ENCODE results near the gene ERC1.
"Not testable (repeated sequence)": the region's sequence is repeated elsewhere in the genome, so short reads cannot be mapped to it uniquely, and the experiment has no call there.

Gene ERC1

DNA sequence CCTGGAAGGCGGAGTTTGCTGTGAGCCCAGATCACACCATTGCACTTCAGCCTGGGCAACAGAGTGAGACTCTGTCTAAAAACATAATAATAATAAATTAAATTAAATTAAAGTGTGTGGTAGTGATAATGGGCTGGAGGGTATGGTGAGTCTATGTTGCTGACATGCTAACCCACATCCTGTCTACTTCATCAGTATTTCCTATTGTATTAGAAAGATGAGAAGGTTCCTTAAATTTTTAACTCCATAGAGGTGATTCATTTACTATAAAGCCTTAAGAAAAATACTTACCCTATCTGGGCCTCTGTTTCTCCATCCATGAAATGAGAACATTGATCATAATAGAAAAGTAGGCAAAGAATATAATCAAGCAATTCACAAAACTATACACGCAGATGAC lies 322.9 kb downstream of the ERC1 start:
- no peak for DNase-seq (ENCODE audit: low read depth in 1 of 2, low spot score in 1 of 2)

- DNase-seq (ENCODE audit: low read depth in 1 of 2, low spot score in 1 of 2), result no peak
These were observed 323.5 kb downstream of the ERC1 start for GRCh38 chr12:1314523-1314922.

DNA sequence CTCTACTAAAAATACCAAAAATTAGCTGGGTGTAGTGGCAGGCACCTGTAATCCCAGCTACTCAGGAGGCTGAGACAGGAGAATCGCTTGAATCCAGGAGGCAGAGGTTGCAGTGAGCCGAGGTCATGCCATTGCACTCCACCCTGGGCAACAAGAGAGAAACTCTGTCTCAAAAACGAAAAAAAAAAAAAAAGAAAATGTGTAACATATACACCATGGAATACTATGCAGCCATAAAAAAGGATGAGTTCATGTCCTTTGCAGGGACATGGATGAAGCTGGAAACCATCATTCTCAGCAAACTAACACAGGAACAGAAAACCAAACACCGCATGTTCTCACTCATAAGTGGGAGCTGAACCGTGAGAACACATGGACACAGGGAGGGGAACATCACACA lies 326.0 kb downstream of the ERC1 start:
- DNase-seq (ENCODE audit: low read depth in 1 of 2, low spot score in 1 of 2), result not testable (repeated sequence)

DNA sequence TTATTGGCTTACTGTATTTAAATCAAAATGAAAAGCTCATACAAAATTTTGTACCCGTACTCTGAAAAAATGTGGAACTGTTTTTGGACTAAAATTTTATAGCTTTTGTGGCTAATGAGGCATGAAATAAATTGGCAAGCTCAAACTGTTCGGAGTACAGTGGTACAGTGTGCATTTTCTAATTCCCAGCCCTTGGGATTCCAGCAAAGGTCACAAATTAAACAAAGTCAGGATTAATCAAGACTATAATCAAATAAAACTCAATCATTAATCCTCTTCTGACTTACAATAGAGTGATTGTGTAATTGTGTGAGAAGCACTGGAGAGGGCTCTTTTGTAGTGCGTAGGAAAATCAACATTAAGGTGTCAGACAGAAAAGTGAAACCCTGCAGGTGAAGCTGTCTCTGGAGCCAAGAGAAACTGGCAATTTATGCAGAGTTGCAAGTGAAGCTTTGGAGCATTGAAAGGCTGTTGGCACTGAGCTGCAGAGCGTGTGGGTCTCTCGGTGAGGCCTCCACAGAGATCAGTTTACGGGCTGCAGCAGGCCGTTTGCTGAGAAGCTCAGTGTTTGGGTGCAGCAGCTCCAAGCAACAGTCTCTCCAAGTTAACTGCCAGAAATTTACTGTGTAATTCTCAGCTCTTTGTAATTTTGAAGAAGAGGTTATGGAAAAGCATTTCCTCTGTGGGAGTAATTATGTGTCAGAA lies 327.5 kb downstream of the ERC1 start:
- DNase-seq (ENCODE audit: low read depth in 1 of 2, low spot score in 1 of 2), result no peak

DNA sequence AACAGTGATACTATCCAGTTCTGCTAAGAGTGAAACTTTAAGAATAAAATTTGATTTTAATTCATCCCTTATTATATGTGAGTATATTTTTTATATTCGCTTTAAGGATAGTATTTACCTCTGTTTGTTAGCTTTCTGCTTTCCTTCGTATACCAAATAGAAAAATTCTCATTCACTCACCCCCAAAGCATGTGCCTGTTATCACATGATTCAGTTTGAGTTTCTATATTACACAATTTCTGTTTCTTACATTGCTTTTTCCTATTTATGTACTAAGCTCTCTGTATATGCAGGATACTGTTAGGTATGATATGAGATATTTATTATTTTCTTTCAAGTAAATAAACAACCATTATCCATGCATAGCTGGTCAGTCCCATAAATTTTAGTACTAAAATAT lies 328.2 kb downstream of the ERC1 start:
- DNase-seq (ENCODE audit: low read depth in 1 of 2, low spot score in 1 of 2), result no peak

- DNase-seq (ENCODE audit: low read depth in 1 of 2, low spot score in 1 of 2), result no peak
These were observed 329.0 kb downstream of the ERC1 start for GRCh38 chr12:1320021-1320420.

- DNase-seq (ENCODE audit: low read depth in 1 of 2, low spot score in 1 of 2), result no peak
These were observed 331.8 kb downstream of the ERC1 start for GRCh38 chr12:1322821-1323220.

DNA sequence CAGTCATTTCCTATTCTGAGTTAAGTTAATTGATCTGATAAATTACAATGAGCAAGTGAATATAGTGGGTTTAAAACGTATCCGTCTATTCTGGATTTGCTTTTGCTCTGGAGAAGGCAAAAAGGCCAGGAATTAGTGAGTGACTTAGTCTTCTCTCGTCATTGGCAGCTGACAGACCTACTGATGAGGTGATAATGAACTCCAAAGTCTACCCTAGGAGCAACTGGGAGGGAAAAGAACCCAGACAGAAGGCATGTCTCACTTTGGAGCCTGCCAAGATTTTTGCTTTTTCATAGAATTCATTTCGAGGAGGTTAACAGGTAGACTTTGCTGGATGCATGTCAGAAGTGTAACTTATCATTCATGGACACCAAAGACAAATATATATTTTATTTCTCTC lies 333.1 kb downstream of the ERC1 start:
- DNase-seq (ENCODE audit: low read depth in 1 of 2, low spot score in 1 of 2), result no peak

GRCh38 chr12:1324910-1325309 lies 333.9 kb downstream of the ERC1 start:
- DNase-seq (ENCODE audit: low read depth in 1 of 2, low spot score in 1 of 2), result no peak

DNA sequence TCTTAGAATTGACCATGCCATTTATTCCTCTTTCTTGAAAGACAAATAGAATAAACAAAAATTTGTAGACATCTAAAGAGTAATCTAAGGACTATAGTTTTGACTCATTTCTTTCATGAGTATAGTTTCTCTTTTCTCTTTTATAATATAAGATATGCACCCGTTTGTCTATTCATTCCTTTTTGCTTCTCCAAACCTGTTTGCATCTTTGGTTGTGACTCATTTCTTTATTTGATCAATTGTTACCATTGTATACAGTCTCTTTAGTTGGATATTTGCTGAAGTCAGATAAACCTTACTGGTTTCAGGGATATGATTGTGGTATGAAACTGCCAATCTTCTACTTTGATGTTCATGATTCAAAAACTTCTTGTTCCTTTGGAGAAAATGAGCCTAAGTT lies 334.6 kb downstream of the ERC1 start:
- no peak for DNase-seq (ENCODE audit: low read depth in 1 of 2, low spot score in 1 of 2)

DNA sequence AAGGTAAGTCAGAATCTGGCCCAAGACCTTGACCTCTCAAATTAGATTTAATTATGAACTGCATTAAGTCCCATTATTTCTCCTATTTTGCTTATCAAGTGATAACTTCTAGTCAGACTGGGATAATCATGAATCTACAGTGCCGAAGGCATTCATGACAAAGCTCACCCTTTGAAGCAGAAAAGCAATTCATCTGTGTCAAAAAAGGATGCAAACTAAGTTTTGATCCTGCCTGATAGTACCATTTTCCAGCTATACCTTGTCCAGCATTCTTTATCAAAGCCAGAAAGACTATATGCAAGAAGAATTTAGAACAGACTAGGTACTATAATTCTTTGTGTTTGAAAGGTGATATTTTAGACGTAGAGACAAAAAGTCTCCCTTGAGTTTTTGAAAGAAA lies 335.2 kb downstream of the ERC1 start:
- no peak for DNase-seq (ENCODE audit: low read depth in 1 of 2, low spot score in 1 of 2)

DNA sequence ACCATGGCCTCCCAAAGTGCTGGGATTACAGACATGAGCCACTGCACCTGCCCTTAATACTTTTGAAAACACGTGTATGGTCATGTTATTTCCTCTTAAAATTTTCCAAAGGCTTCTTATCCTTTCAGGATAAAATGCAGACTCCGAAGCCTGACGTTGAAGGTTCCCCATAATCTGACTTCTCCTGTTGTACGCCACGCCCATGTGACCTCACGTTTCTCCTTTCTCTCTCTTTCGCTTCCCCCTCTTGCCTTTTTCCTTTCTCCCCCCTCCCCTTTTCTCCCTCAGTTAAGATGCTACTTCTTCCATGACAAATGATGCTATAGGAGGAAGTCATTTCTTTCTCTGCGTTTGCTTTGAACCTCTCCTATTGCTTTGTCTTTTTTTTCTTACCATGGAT lies 337.4 kb downstream of the ERC1 start:
- DNase-seq (ENCODE audit: low read depth in 1 of 2, low spot score in 1 of 2), result no peak

- DNase-seq (ENCODE audit: low read depth in 1 of 2, low spot score in 1 of 2), result no peak
These were observed 338.9 kb downstream of the ERC1 start for GRCh38 chr12:1329784-1330476.

DNA sequence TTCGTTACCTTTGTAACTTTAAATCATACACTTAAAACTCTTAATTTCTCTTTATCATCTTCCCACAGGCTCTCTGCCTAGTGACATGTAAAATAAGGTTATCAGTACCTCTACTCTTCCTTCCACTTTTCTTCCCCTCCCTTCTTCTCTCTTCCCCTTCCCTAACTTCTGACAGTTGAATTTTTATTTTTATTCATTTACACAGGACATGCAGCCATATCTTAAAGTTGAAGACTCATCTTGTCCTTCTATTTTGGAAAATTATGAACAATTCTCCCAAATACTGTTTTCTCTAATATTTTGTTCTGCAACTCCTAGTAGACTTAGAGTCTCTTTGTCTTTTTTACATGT lies 339.4 kb downstream of the ERC1 start:
- DNase-seq (ENCODE audit: low read depth in 1 of 2, low spot score in 1 of 2), result no peak

DNA sequence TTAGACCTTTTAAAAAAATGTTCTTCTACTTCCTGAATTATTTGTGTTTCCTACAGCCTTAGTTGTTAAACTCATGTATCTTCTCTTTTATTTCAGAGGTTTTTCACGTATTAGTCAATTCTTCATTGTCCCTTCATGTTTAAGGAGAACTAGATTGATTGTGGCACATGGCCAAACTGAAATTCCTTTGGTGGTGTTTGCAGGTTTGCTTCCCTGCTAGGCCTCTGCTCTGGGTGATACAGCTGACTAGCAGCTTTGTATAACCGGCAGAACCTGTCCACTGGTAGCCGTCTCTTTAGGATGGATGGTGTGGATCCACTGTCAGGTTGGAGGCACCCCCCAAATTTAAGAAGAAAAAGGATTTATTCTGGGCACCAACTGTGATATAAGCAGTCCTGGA lies 341.3 kb downstream of the ERC1 start:
- DNase-seq (ENCODE audit: low read depth in 1 of 2, low spot score in 1 of 2), result no peak

- DNase-seq (ENCODE audit: low read depth in 1 of 2, low spot score in 1 of 2), result no peak
These were observed 347.6 kb downstream of the ERC1 start for GRCh38 chr12:1338483-1339177.

GRCh38 chr12:1339178-1339541 lies 348.1 kb downstream of the ERC1 start:
- DNase-seq (ENCODE audit: low read depth in 1 of 2, low spot score in 1 of 2), result not testable (repeated sequence)

- no peak for DNase-seq (ENCODE audit: low read depth in 1 of 2, low spot score in 1 of 2)
These were observed 348.7 kb downstream of the ERC1 start for GRCh38 chr12:1339618-1340319.

GRCh38 chr12:1341270-1341669 lies 350.2 kb downstream of the ERC1 start:
- DNase-seq (ENCODE audit: low read depth in 1 of 2, low spot score in 1 of 2), result not testable (repeated sequence)

GRCh38 chr12:1343422-1343821 lies 352.4 kb downstream of the ERC1 start:
- no peak for DNase-seq (ENCODE audit: low read depth in 1 of 2, low spot score in 1 of 2)

GRCh38 chr12:1344245-1344644 lies 353.2 kb downstream of the ERC1 start:
- DNase-seq (ENCODE audit: low read depth in 1 of 2, low spot score in 1 of 2), result no peak

DNA sequence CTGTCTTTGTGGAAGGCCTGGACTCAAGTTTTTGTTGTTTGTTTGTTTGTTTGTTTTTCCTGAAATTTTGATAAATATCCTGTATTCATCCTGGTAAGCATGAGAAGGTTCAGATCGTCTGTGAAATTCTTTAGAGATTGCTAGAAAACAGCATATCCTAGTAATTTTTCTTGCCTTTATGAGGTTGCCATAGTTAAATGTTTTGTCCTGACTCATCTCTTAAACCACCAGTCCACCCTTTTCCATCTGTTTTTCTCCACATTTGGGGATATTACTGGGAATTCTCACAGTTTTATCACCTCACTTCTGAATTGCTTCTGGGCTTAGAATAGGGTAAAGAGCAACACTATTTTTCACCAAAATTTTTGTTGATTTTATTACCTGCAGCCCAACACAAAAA lies 355.1 kb downstream of the ERC1 start:
- DNase-seq (ENCODE audit: low read depth in 1 of 2, low spot score in 1 of 2), result no peak
